C4-2B (cell line): Measurements from ENCODE around the gene NEK11.

Experiments used
- ZFX ChIP-seq: fragments of 450-650 bp; IDR thresholded peaks from 2 replicates; pipeline ENCODE4 v1.6.1; 2017
- TF ChIP-seq, protein P1 (sequence below): fragments of 450-650 bp; conservative IDR thresholded peaks from 2 replicates; pipeline ENCODE4 v1.5.1; 2017; ENCODE audit warnings: mild to moderate bottlenecking

DNA sequence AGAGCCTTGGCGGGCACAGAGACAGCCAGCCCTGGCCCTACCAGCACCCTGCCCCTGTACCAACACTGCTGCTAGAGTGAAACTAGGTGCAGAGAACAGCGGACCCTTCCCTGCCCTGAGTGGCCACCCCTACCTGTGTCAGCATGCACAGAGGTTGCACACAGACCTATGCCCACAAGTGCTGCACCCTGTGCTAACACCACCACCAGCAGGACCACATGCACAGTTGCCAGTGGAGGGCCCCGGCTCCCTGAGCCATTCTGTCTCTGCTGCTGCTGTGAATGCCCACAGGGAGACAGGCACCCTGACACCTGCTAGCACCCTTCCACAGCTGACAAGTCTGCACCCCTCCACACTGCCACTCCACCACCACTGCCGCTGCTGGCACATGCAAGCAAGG is 131.8 kb downstream of the NEK11 start:
- TF ChIP-seq, protein P1, sequence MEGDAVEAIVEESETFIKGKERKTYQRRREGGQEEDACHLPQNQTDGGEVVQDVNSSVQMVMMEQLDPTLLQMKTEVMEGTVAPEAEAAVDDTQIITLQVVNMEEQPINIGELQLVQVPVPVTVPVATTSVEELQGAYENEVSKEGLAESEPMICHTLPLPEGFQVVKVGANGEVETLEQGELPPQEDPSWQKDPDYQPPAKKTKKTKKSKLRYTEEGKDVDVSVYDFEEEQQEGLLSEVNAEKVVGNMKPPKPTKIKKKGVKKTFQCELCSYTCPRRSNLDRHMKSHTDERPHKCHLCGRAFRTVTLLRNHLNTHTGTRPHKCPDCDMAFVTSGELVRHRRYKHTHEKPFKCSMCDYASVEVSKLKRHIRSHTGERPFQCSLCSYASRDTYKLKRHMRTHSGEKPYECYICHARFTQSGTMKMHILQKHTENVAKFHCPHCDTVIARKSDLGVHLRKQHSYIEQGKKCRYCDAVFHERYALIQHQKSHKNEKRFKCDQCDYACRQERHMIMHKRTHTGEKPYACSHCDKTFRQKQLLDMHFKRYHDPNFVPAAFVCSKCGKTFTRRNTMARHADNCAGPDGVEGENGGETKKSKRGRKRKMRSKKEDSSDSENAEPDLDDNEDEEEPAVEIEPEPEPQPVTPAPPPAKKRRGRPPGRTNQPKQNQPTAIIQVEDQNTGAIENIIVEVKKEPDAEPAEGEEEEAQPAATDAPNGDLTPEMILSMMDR: no peak
- TF ChIP-seq ZFX: no peak
